Prostate gland (tissue), 2 donors: ENCODE results near the gene RBM15. TPM values are rescaled to one million over a fixed set of nuclear protein-coding genes. Genes with fewer than 3 reads are reported as not detected.

Experiments used
- DNase-seq: peaks from one replicate; pipeline ENCODE4 v3.0.0-alpha.2; 2019; ENCODE audit warnings: low spot score
- H3K27ac ChIP-seq, 2 donors: fragments of 200-600 bp; sonication (generic); 2 replicates each; pipeline ENCODE4 v1.5.1; 2017 to 2019
- H3K27me3 ChIP-seq: fragments of 200-600 bp; sonication (generic); replicated peaks from 2 replicates; pipeline ENCODE4 v1.5.1; 2019; ENCODE audit not compliant: insufficient read depth
- H3K36me3 ChIP-seq, 2 donors: fragments of 200-600 bp; sonication (generic); 1 replicate in 1 of 2; 2 replicates in 1 of 2; pipeline versions ENCODE4 v1.5.1 to v1.8.1; 2017 to 2019
- H3K4me1 ChIP-seq: fragments of 200-600 bp; sonication (generic); replicated peaks from 2 replicates; pipeline ENCODE4 v1.5.1; 2019
- H3K4me3 ChIP-seq, 2 donors: fragments of 200-600 bp; sonication (generic); 2 replicates each; pipeline ENCODE4 v1.5.1; 2017 to 2019
- H3K9me3 ChIP-seq: fragments of 200-600 bp; sonication (generic); 2 replicates; pipeline ENCODE4 v1.5.1; 2017
- CTCF ChIP-seq, 4 experiments: fragments of 200-600 bp in 2 of 4; fragments of 450-650 bp in 2 of 4; sonication (generic) in 2 of 4; IDR thresholded peaks; 1 replicate in 3 of 4; 2 replicates in 1 of 4; pipeline ENCODE4 v1.5.1; 2016 to 2019; ENCODE audit warnings: antibody characterized with exemption in 4 of 4, mild to moderate bottlenecking in 2 of 4, moderate library complexity in 2 of 4
- POLR2A ChIP-seq: fragments of 450-650 bp; IDR thresholded peaks from one replicate; pipeline ENCODE4 v1.6.1; 2016; ENCODE audit warnings: antibody characterized with exemption, mild to moderate bottlenecking
- POLR2AphosphoS5 ChIP-seq: sonication (generic); formaldehyde crosslinking; IDR thresholded peaks from one replicate; pipeline ENCODE4 v1.6.1; 2017; ENCODE audit warnings: antibody characterized with exemption
- WGBS: methylation state at CpG from one replicate; pipeline ENCODE4 v1.1.5; 2018; 5-methylcytosine and 5-hydroxymethylcytosine counted together
- intact Hi-C: fragments of 100-400 bp; cut with DNase I; formaldehyde crosslinking; loops from one replicate; pipeline ENCODE4 v1.14.2; 2022
- total RNA-seq, 2 donors: library from RNA; depleted of rRNA; stranded (reverse); fragments of >200 nt; gene quantifications; one replicate each; pipeline ENCODE4 v1.1.0, GENCODE V29; 2016

Gene RBM15
- total RNA-seq, 2 donors from 2014 or later = 18.7 to 42.6 TPM

- intact Hi-C loops = no loop called here
- DNase-seq = no peak
- H3K27me3 ChIP-seq = no peaks in the 10 kb centered on the region
- H3K9me3 ChIP-seq = no peaks in the 10 kb centered on the region
- TF ChIP-seq CTCF (IDR thresholded peaks at IDR 0.05) = no peak
- TF ChIP-seq POLR2A = no peak
- TF ChIP-seq POLR2AphosphoS5 = no peak
- H3K4me1 ChIP-seq = no peaks in the 10 kb centered on the region
- no peak overlapping the region for H3K4me3 ChIP-seq
- WGBS = 94% methylated on average over 1 of the region's 1 CpG
- no peak overlapping the region for H3K27ac ChIP-seq
- H3K36me3 ChIP-seq = no peaks in the 10 kb centered on the region
Observed at GRCh38 chr1:110320168-110320518, 19.0 kb upstream of the RBM15 start.

GRCh38 chr1:110321045-110321444 is 18.1 kb upstream of the RBM15 start:
- Histone ChIP-seq H3K27ac (no peak overlapping the region), H3K4me3 (no peak overlapping the region), H3K36me3 (no peaks in the 10 kb centered on the region), H3K9me3 (no peaks in the 10 kb centered on the region), H3K27me3 (no peaks in the 10 kb centered on the region), H3K4me1 (no peaks in the 10 kb centered on the region)
- TF ChIP-seq POLR2AphosphoS5 (no peak), POLR2A (no peak), CTCF (IDR thresholded peaks at IDR 0.05) (no peak)
- DNase-seq = no peak
- intact Hi-C loops = no loop called here
- WGBS = 93% methylated on average over 2 of the region's 2 CpGs

DNA sequence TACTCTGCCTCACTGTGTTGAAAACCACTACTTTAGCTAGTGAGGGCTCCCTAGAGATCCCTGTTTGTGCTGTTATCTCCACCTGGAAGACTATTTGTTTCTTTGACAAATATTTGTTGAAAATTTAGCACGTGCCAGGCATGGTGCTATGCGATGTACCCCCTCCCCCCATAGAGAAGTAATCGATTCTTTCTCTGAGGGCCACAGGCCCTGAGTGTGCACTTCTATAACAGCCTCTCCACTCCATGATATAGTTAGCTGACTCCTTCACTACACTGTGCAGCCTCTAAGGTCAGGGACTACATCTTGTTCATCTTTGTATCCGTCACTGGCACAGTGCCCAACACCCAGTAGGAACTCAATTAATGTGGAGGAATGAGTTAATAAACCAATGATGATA is 17.3 kb upstream of the RBM15 start:
- Histone ChIP-seq H3K9me3 (no peaks in the 10 kb centered on the region), H3K4me1 (no peaks in the 10 kb centered on the region), H3K36me3 (no peaks in the 10 kb centered on the region), H3K4me3 (no peak overlapping the region), H3K27ac (no peak overlapping the region), H3K27me3 (no peaks in the 10 kb centered on the region)
- no peak for DNase-seq
- intact Hi-C loops = no loop called here
- no peak for TF ChIP-seq POLR2A
- no peak for TF ChIP-seq CTCF (IDR thresholded peaks at IDR 0.05)
- no peak for TF ChIP-seq POLR2AphosphoS5
- WGBS = 75% methylated on average over 4 of the region's 4 CpGs

- Histone ChIP-seq H3K36me3 (no peaks in the 10 kb centered on the region), H3K27ac (no peak overlapping the region), H3K27me3 (no peaks in the 10 kb centered on the region), H3K4me3 (no peak overlapping the region), H3K4me1 (no peaks in the 10 kb centered on the region), H3K9me3 (no peaks in the 10 kb centered on the region)
- intact Hi-C loops = no loop called here
- TF ChIP-seq CTCF (IDR thresholded peaks at IDR 0.05) (no peak), POLR2A (no peak), POLR2AphosphoS5 (no peak)
- DNase-seq = no peak
- 93% methylated on average over 1 of the region's 1 CpG for WGBS
Observed at GRCh38 chr1:110324667-110325066, 14.5 kb upstream of the RBM15 start.

GRCh38 chr1:110326826-110327225 is 12.4 kb upstream of the RBM15 start:
- no peaks in the 10 kb centered on the region for H3K9me3 ChIP-seq
- intact Hi-C loops = no loop called here
- 65% methylated on average over 1 of the region's 1 CpG for WGBS

More at GRCh38 chr1:110326826-110327225, 12.4 kb upstream of the RBM15 start:
- no peak for DNase-seq
- TF ChIP-seq CTCF (IDR thresholded peaks at IDR 0.05) = no peak
- TF ChIP-seq POLR2A = no peak
- no peak for TF ChIP-seq POLR2AphosphoS5
- no peaks in the 10 kb centered on the region for H3K4me1 ChIP-seq
- H3K4me3 ChIP-seq = no peak overlapping the region
- no peaks in the 10 kb centered on the region for H3K27me3 ChIP-seq
- H3K36me3 ChIP-seq = no peaks in the 10 kb centered on the region
- no peak overlapping the region for H3K27ac ChIP-seq
